Parathyroid adenoma (tissue), 2 donors: ENCODE measurements around the gene TXNDC15.
"Not testable (repeated sequence)": the region's sequence is repeated elsewhere in the genome, so short reads cannot be mapped to it uniquely, and the experiment has no call there.

Source experiments
- H2AFZ ChIP-seq: fragments of 300-600 bp; sonication (generic); one replicate; pipeline ENCODE4 v1.7.0; 2017; ENCODE audit warnings: antibody characterized with exemption, mild to moderate bottlenecking
- H3K27ac ChIP-seq: fragments of 300-600 bp; sonication (generic); one replicate; pipeline ENCODE4 v1.7.0; 2017
- H3K27me3 ChIP-seq: fragments of 300-600 bp; sonication (generic); one replicate; pipeline ENCODE4 v1.7.0; 2017; ENCODE audit warnings: low read length; ENCODE audit not compliant: control insufficient read depth, insufficient read depth
- H3K36me3 ChIP-seq: fragments of 300-600 bp; sonication (generic); one replicate; pipeline ENCODE4 v1.7.0; 2017; ENCODE audit warnings: low read length; ENCODE audit not compliant: control insufficient read depth, insufficient read depth
- H3K4me1 ChIP-seq: fragments of 300-600 bp; sonication (generic); one replicate; pipeline ENCODE4 v1.7.0; 2017; ENCODE audit warnings: control low read depth
- H3K4me2 ChIP-seq: fragments of 300-600 bp; sonication (generic); one replicate; pipeline ENCODE4 v1.7.0; 2017; ENCODE audit warnings: low read length
- H3K4me3 ChIP-seq: fragments of 300-600 bp; sonication (generic); one replicate; pipeline ENCODE4 v1.7.0; 2017; ENCODE audit warnings: low read depth, low read length
- H3K79me2 ChIP-seq: fragments of 300-600 bp; sonication (generic); one replicate; pipeline ENCODE4 v1.7.0; 2017; ENCODE audit warnings: control low read depth
- H3K9ac ChIP-seq: fragments of 300-600 bp; sonication (generic); one replicate; pipeline ENCODE4 v1.7.0; 2017; ENCODE audit warnings: mild to moderate bottlenecking
- H3K9me3 ChIP-seq: fragments of 300-600 bp; sonication (generic); one replicate; pipeline ENCODE4 v1.7.0; 2017; ENCODE audit warnings: low read length; ENCODE audit not compliant: control insufficient read depth
- TF ChIP-seq, protein P1 (sequence below): fragments of 300-600 bp; sonication (generic); IDR thresholded peaks from one replicate; pipeline ENCODE4 v1.7.0; 2017; ENCODE audit warnings: antibody characterized with exemption, mild to moderate bottlenecking
- donor health status: primary hyperparathyroidism.

The TXNDC15 gene

DNA sequence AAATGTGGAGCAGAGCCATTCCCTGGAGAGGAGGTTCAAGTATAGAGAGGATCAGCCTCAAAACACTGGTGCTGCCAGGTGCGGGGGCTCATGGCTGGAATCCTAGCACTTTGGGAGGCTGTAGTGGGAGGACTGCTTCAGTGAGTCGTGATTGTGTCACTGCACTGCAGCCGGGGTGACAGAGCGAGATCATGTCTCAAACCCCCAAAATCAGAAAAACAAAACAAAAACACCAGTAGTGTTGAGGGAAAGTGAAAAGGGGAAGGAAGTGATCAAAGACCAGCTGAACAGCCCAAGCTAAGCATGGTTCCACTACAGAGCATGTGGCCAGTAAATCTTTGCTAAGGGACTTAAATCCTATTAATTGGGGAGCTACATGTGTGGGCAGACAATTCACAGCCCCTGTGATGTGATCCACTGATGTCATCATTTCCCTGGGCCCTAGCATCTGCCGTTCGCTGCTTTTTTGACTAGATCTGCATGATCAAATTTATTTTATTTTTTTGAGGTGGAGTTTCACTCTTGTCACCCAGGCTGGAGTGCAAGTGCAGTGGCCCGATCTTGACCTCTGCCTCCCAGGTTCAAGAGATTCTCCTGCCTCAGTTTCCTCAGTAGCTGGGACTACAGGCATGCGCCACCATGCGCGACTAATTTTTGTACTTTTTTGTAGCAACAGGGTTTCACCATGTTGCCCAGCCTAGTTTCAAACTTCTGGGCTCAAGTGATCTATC is 28.1 kb downstream of the TXNDC15 start:
- H2AFZ ChIP-seq: no peak overlapping the region
- no peaks in the 10 kb centered on the region for H3K9me3 ChIP-seq
- H3K4me3 ChIP-seq: no peak overlapping the region
- peaks cover 4% of the 10 kb centered on the region for H3K79me2 ChIP-seq
- no peaks in the 10 kb centered on the region for H3K36me3 ChIP-seq
- H3K27ac ChIP-seq: no peak overlapping the region
- H3K4me1 ChIP-seq: no peaks in the 10 kb centered on the region
- H3K4me2 ChIP-seq: no peak overlapping the region
- H3K9ac ChIP-seq: no peak overlapping the region
- H3K27me3 ChIP-seq: no peaks in the 10 kb centered on the region
- TF ChIP-seq, protein P1, sequence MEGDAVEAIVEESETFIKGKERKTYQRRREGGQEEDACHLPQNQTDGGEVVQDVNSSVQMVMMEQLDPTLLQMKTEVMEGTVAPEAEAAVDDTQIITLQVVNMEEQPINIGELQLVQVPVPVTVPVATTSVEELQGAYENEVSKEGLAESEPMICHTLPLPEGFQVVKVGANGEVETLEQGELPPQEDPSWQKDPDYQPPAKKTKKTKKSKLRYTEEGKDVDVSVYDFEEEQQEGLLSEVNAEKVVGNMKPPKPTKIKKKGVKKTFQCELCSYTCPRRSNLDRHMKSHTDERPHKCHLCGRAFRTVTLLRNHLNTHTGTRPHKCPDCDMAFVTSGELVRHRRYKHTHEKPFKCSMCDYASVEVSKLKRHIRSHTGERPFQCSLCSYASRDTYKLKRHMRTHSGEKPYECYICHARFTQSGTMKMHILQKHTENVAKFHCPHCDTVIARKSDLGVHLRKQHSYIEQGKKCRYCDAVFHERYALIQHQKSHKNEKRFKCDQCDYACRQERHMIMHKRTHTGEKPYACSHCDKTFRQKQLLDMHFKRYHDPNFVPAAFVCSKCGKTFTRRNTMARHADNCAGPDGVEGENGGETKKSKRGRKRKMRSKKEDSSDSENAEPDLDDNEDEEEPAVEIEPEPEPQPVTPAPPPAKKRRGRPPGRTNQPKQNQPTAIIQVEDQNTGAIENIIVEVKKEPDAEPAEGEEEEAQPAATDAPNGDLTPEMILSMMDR: no peak

DNA sequence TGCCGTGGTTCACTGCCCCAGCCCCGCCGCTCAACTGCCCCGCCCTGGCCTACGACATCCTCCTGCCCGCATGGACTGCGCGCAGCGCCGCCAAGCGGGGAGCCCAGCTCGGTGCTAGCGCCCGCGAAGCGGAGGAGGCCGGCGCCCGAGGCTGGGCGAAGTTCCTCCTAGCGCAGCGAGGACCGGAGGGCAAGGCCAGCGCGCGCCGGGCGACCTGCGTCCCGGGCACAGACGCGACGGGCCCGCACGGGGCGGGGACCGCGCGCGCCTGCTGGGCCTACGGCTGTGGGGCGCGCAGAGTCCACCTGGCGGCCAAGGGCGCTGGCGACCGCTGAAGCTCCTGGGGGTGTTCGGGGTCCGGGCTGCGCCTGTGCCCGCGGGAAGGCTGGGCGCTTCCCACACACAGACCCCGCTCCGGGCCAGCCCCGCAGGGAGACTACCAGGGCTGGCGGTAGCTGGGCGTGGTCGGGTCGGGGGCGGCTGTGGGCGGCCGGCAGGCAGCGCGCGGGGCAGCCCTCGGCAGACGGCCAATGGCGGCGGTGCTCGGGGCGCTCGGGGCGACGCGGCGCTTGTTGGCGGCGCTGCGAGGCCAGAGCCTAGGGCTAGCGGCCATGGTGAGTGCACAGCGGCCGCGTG is 30.6 kb downstream of the TXNDC15 start, which contains the start of gene PCBD2:
PCBD2 (plus strand) TSS at position 522 of the 636 bp plus-strand sequence; CDS start at position 531, 9 bp downstream.
- Histone ChIP-seq H3K4me3 (peak within 1 kb of the TSS; percentile 70), H3K36me3 (no peaks in the 10 kb centered on the region), H2AFZ (peak within 1 kb of the TSS; percentile 79), H3K4me2 (peak within 1 kb of the TSS; percentile 77), H3K79me2 (peaks cover 10% of the 10 kb centered on the region), H3K27me3 (no peaks in the 10 kb centered on the region), H3K4me1 (no peaks in the 10 kb centered on the region), H3K9me3 (no peaks in the 10 kb centered on the region), H3K27ac (peak within 1 kb of the TSS; percentile 88), H3K9ac (peak within 1 kb of the TSS; percentile 74)
- TF ChIP-seq, protein P1: peak; percentile 83

GRCh38 chr5:134905246-134905996 is 31.2 kb downstream of the TXNDC15 start:
- peak overlapping the region; percentile 70 for H3K4me3 ChIP-seq
- H3K9ac ChIP-seq: no peak overlapping the region
- H3K4me1 ChIP-seq: no peaks in the 10 kb centered on the region
- H3K9me3 ChIP-seq: no peaks in the 10 kb centered on the region
- H3K36me3 ChIP-seq: no peaks in the 10 kb centered on the region
- peak overlapping the region; percentile 88 for H3K27ac ChIP-seq
- peaks cover 12% of the 10 kb centered on the region for H3K79me2 ChIP-seq
- TF ChIP-seq, protein P1: peak; percentile 84
- peak overlapping the region; percentile 77 for H3K4me2 ChIP-seq
- no peaks in the 10 kb centered on the region for H3K27me3 ChIP-seq
- peak overlapping the region; percentile 79 for H2AFZ ChIP-seq

- H3K27ac ChIP-seq: no peak overlapping the region
- TF ChIP-seq, protein P1: no peak
- no peak overlapping the region for H3K4me2 ChIP-seq
- no peaks in the 10 kb centered on the region for H3K4me1 ChIP-seq
- H3K9ac ChIP-seq: no peak overlapping the region
- peaks cover 15% of the 10 kb centered on the region for H3K79me2 ChIP-seq
- no peak overlapping the region for H2AFZ ChIP-seq
- H3K4me3 ChIP-seq: no peak overlapping the region
- no peaks in the 10 kb centered on the region for H3K9me3 ChIP-seq
- H3K27me3 ChIP-seq: no peaks in the 10 kb centered on the region
- no peaks in the 10 kb centered on the region for H3K36me3 ChIP-seq
Measured at GRCh38 chr5:134906811-134907210, 32.6 kb downstream of the TXNDC15 start.

- H3K27me3 ChIP-seq, H3K9ac ChIP-seq, H3K36me3 ChIP-seq, H3K4me3 ChIP-seq, H3K9me3 ChIP-seq, H2AFZ ChIP-seq, H3K27ac ChIP-seq, H3K4me1 ChIP-seq, H3K4me2 ChIP-seq: not testable (repeated sequence)
- H3K79me2 ChIP-seq: peaks cover 22% of the 10 kb centered on the region
Measured at GRCh38 chr5:134910752-134911151, 36.6 kb downstream of the TXNDC15 start.
